AG04450 (cell line): ENCODE measurements around the gene ADPRS. TPM values are rescaled to one million over a fixed set of nuclear protein-coding genes. Genes with fewer than 3 reads are reported as not detected.

Experiments used
- CTCF ChIA-PET: fragments of 300-600, 350-600 bp; formaldehyde crosslinking; extraction: SDS; loops from one replicate; lab custom pipeline; 2022; ENCODE audit warnings: antibody characterized with exemption, inconsistent platforms; lab: Charles Lee
- POLR2A ChIA-PET: fragments of 350-600 bp; formaldehyde crosslinking; extraction: SDS; loops from one replicate; lab custom pipeline; 2021; ENCODE audit warnings: antibody characterized with exemption, inconsistent platforms; lab: Yijun Ruan, JAX
- DNase-seq: peaks from one replicate; pipeline ENCODE4 v3.0.0-alpha.2; 2011; ENCODE audit warnings: low read depth, low spot score
- H3K27ac ChIP-seq: one replicate; pipeline ENCODE4 v1.5.1; 2012; ENCODE audit warnings: low read depth, low read length, control low read depth
- H3K27me3 ChIP-seq: one replicate; pipeline ENCODE4 v1.6.0; 2012; ENCODE audit warnings: low read length; ENCODE audit not compliant: control insufficient read depth, insufficient read depth
- H3K4me3 ChIP-seq: 2 replicates; pipeline ENCODE4 v1.5.1; 2011; ENCODE audit warnings: mild to moderate bottlenecking, low read depth, low read length, control low read depth
- H3K9me3 ChIP-seq: 2 replicates; pipeline ENCODE4 v1.5.1; 2012; ENCODE audit warnings: low read length; ENCODE audit not compliant: control insufficient read depth, insufficient read depth
- polyA plus RNA-seq: library from polyadenylated mRNA; depleted of rRNA; stranded (reverse); fragments of >200 nt; gene quantifications from 2 replicates; pipeline ENCODE4 v1.2.3, GENCODE V29; 2011
- TF ChIP-seq, protein P1 (sequence below): IDR thresholded peaks from 2 replicates; pipeline ENCODE4 v1.5.1; 2011; ENCODE audit warnings: low read depth, low read length, control low read depth, inconsistent platforms

Gene ADPRS
- polyA plus RNA-seq, 1 experiment: 22.1 TPM

DNA sequence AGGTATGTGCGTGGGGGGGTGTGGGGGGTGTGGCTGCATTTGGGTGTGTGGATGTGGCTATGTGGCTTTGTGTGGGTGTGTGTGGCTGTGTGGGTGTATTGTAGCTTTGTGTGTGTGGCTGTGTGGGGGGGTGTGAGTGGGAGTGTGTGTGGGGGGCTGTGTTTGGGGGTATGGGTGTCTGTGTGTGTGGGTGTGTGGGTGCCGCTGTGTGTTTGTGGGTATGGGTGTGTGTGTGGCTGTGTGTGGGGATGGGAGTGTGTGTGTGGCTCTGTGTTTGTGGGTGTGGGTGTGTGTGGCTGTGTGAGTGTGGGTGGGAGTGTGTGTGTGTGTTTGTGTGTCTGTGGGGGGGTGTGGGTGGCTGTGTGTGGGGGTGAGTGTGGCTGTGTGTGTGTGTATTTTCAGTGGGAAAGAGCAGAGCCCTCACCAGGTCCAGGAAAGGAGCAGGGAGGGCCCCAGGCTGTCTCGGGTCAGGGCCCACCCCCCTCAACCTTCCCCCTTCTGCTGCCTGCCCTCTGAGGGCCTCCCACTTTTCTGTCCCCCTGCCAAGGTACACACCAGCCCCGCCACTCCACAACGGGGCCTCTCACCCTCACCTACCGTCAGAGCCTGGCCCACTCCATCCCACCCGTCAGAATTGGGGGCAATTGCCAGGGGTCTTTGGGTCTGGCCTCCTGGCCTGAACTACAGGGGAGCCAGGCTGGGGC, 38.3 kb downstream of the ADPRS start:
- DNase-seq: no peak
- ChIA-PET CTCF (no interaction called here), POLR2A (no interaction called here)
- H3K9me3 ChIP-seq: no peaks in the 10 kb centered on the region; the same call in 1 of the 2 replicates
- TF ChIP-seq, protein P1, sequence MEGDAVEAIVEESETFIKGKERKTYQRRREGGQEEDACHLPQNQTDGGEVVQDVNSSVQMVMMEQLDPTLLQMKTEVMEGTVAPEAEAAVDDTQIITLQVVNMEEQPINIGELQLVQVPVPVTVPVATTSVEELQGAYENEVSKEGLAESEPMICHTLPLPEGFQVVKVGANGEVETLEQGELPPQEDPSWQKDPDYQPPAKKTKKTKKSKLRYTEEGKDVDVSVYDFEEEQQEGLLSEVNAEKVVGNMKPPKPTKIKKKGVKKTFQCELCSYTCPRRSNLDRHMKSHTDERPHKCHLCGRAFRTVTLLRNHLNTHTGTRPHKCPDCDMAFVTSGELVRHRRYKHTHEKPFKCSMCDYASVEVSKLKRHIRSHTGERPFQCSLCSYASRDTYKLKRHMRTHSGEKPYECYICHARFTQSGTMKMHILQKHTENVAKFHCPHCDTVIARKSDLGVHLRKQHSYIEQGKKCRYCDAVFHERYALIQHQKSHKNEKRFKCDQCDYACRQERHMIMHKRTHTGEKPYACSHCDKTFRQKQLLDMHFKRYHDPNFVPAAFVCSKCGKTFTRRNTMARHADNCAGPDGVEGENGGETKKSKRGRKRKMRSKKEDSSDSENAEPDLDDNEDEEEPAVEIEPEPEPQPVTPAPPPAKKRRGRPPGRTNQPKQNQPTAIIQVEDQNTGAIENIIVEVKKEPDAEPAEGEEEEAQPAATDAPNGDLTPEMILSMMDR: no peak
- no peak overlapping the region for H3K4me3 ChIP-seq
- H3K27ac ChIP-seq: no peak overlapping the region
- H3K27me3 ChIP-seq: peaks cover 23% of the 10 kb centered on the region

DNA sequence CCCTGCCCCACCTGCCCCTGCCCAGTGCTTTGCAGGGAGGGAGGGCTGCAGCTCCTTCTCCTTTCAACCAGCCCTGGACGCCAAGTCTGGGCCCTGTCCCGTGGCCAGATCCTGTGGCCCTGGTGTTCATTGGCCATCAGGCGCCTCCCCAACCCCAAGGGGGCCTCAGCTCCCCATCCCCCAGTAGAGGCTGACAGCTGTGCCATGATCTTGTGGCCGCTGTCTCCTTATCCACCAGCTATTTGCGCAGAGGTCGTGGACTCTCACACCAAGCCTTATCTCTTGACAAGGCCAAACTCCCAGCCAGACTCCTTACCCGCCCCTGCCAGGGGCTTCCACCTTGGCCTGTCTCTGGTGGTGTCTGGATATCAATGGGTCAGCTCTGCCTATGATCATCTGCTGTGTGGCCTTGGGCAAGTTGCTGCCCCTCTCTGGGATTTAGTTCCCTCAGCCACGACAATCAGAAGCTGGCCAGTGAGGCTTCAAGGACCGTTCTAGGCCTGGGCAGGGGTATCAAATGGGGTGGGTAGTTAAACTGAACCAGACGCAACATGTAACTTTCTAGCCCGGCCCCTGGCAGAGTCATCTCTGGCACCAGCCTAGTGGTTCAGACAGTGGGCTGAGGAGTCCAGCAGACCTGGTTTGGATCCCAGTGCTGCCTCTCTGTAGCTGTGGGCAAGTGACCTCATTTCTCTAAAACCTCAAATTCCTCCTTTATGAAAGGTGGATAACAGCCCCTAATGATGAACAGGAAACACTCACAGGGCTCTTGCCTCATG, 39.6 kb downstream of the ADPRS start:
- H3K27me3 ChIP-seq: peaks cover 21% of the 10 kb centered on the region
- no peak overlapping the region for H3K4me3 ChIP-seq
- H3K27ac ChIP-seq: no peak overlapping the region
- TF ChIP-seq, protein P1: no peak
- DNase-seq: no peak
- CTCF ChIA-PET: no interaction called here
- H3K9me3 ChIP-seq: no peaks in the 10 kb centered on the region; the same call in 1 of the 2 replicates
- POLR2A ChIA-PET: interaction anchor here (0.7 to 1.4 kb wide), 4 partner anchors 9 to 54 kb away, joined by 3 to 4 read pairs (median 3); partner anchors contain the start of gene TRAPPC3

DNA sequence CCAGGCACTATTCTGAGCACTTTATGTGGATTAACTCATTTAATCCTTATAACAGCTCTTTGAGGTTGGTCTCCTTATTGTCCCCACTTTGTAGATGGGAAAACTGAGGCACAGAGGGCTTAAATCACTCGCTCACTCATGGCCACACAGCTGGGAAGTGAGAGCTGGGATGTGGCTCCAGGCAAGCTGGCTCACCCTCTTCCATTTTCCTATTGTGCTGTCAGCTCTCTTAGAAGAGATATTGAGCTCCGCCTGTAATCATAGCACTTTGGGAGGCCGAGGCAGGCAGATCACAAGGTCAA, 40.2 kb downstream of the ADPRS start:
- Histone ChIP-seq H3K4me3 (no peak overlapping the region), H3K9me3 (no peaks in the 10 kb centered on the region; the same call in 1 of the 2 replicates), H3K27me3 (peaks cover 17% of the 10 kb centered on the region), H3K27ac (no peak overlapping the region)
- TF ChIP-seq, protein P1: no peak
- ChIA-PET CTCF (no interaction called here), POLR2A (interaction anchor here (0.7 to 1.4 kb wide), 2 partner anchors 10 to 12 kb away, joined by 3 read pairs; no protein-coding TSS in a partner anchor)
- no peak for DNase-seq

DNA sequence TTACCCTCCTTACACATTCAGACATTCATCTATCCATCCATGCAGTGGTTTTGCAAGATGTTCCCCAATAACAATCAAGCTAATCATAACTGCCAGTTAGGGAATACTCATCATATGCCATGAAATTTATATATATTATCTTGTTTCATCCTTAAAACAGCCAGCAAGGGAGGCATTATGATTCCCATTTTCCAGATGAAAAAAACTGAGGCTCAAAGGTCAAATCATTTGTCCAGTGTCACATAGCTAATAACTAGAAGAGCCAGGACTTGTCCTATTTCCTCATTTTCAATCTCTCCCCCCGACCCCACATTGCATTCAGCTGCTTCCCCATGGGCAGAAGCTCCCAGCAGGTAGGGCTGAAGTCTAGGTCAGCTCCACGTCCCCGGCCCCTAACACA, 43.3 kb downstream of the ADPRS start:
- no peak for DNase-seq
- no peak overlapping the region for H3K27ac ChIP-seq
- CTCF ChIA-PET: interaction anchor here (0.6 to 6.2 kb wide), 4 partner anchors 18 to 61 kb away, joined by 3 to 145 read pairs (median 18); partner anchors contain the start of gene TRAPPC3
- no peaks in the 10 kb centered on the region for H3K9me3 ChIP-seq
- H3K27me3 ChIP-seq: no peaks in the 10 kb centered on the region
- no peak overlapping the region for H3K4me3 ChIP-seq
- TF ChIP-seq, protein P1: no peak
- POLR2A ChIA-PET: interaction anchor here (0.6 kb wide), 1 partner anchor 14 kb away, joined by 5 read pairs; no protein-coding TSS in a partner anchor
